Parathyroid adenoma (tissue), 2 donors: Measurements from ENCODE around the gene RBBP5.

Experiments
- H2AFZ ChIP-seq: fragments of 300-600 bp; sonication (generic); one replicate; pipeline ENCODE4 v1.7.0; 2017; ENCODE audit warnings: antibody characterized with exemption, mild to moderate bottlenecking
- H3K27ac ChIP-seq: fragments of 300-600 bp; sonication (generic); one replicate; pipeline ENCODE4 v1.7.0; 2017
- H3K27me3 ChIP-seq: fragments of 300-600 bp; sonication (generic); one replicate; pipeline ENCODE4 v1.7.0; 2017; ENCODE audit warnings: low read length; ENCODE audit not compliant: control insufficient read depth, insufficient read depth
- H3K36me3 ChIP-seq: fragments of 300-600 bp; sonication (generic); one replicate; pipeline ENCODE4 v1.7.0; 2017; ENCODE audit warnings: low read length; ENCODE audit not compliant: control insufficient read depth, insufficient read depth
- H3K4me1 ChIP-seq: fragments of 300-600 bp; sonication (generic); one replicate; pipeline ENCODE4 v1.7.0; 2017; ENCODE audit warnings: control low read depth
- H3K4me2 ChIP-seq: fragments of 300-600 bp; sonication (generic); one replicate; pipeline ENCODE4 v1.7.0; 2017; ENCODE audit warnings: low read length
- H3K4me3 ChIP-seq: fragments of 300-600 bp; sonication (generic); one replicate; pipeline ENCODE4 v1.7.0; 2017; ENCODE audit warnings: low read depth, low read length
- H3K79me2 ChIP-seq: fragments of 300-600 bp; sonication (generic); one replicate; pipeline ENCODE4 v1.7.0; 2017; ENCODE audit warnings: control low read depth
- H3K9ac ChIP-seq: fragments of 300-600 bp; sonication (generic); one replicate; pipeline ENCODE4 v1.7.0; 2017; ENCODE audit warnings: mild to moderate bottlenecking
- H3K9me3 ChIP-seq: fragments of 300-600 bp; sonication (generic); one replicate; pipeline ENCODE4 v1.7.0; 2017; ENCODE audit warnings: low read length; ENCODE audit not compliant: control insufficient read depth
- TF ChIP-seq, protein P1 (sequence below): fragments of 300-600 bp; sonication (generic); IDR thresholded peaks from one replicate; pipeline ENCODE4 v1.7.0; 2017; ENCODE audit warnings: antibody characterized with exemption, mild to moderate bottlenecking
- donor health status: primary hyperparathyroidism.

RBBP5 gene

GRCh38 chr1:205144046-205144720 is 22.4 kb upstream of the RBBP5 start:
- no peak overlapping the region for H3K4me2 ChIP-seq
- H3K4me1 ChIP-seq = no peaks in the 10 kb centered on the region
- H3K27me3 ChIP-seq = no peaks in the 10 kb centered on the region
- no peak overlapping the region for H3K27ac ChIP-seq
- H3K9ac ChIP-seq = no peak overlapping the region
- H3K4me3 ChIP-seq = no peak overlapping the region
- H3K9me3 ChIP-seq = no peaks in the 10 kb centered on the region
- TF ChIP-seq, protein P1, sequence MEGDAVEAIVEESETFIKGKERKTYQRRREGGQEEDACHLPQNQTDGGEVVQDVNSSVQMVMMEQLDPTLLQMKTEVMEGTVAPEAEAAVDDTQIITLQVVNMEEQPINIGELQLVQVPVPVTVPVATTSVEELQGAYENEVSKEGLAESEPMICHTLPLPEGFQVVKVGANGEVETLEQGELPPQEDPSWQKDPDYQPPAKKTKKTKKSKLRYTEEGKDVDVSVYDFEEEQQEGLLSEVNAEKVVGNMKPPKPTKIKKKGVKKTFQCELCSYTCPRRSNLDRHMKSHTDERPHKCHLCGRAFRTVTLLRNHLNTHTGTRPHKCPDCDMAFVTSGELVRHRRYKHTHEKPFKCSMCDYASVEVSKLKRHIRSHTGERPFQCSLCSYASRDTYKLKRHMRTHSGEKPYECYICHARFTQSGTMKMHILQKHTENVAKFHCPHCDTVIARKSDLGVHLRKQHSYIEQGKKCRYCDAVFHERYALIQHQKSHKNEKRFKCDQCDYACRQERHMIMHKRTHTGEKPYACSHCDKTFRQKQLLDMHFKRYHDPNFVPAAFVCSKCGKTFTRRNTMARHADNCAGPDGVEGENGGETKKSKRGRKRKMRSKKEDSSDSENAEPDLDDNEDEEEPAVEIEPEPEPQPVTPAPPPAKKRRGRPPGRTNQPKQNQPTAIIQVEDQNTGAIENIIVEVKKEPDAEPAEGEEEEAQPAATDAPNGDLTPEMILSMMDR = no peak
- H3K79me2 ChIP-seq = no peaks in the 10 kb centered on the region
- no peaks in the 10 kb centered on the region for H3K36me3 ChIP-seq
- H2AFZ ChIP-seq = no peak overlapping the region

DNA sequence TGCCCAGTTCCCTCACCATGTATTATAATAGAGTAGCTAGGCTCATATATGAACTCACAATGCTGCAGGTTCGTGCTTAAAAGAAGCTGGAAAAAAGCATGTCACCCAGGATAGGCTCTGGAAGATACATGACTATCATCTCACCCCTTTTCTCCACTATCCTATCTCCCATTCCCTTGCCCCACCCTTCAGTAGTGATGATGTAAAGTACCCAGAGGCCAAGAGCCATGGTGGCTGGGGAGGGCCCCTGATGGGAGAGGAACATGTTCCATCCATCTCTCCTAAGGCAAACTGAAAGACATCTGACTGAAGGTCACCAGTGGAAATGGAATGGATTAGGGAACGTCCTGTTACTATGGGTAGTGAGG is 20.3 kb upstream of the RBBP5 start:
- H3K9me3 ChIP-seq = no peaks in the 10 kb centered on the region
- H3K4me3 ChIP-seq = peak overlapping the region; percentile 33
- H3K27ac ChIP-seq = peak overlapping the region; percentile 29
- TF ChIP-seq, protein P1 = no peak
- H2AFZ ChIP-seq = peak overlapping the region; percentile 61
- H3K36me3 ChIP-seq = no peaks in the 10 kb centered on the region
- no peaks in the 10 kb centered on the region for H3K27me3 ChIP-seq
- H3K79me2 ChIP-seq = no peaks in the 10 kb centered on the region
- H3K4me2 ChIP-seq = peak overlapping the region; percentile 21
- no peak overlapping the region for H3K9ac ChIP-seq
- H3K4me1 ChIP-seq = no peaks in the 10 kb centered on the region

- peak overlapping the region; percentile 33 for H3K4me3 ChIP-seq
- H3K4me2 ChIP-seq = peak overlapping the region; percentile 34
- H3K27me3 ChIP-seq = no peaks in the 10 kb centered on the region
- peak overlapping the region; percentile 61 for H2AFZ ChIP-seq
- peak overlapping the region; percentile 29 for H3K27ac ChIP-seq
- no peak overlapping the region for H3K9ac ChIP-seq
- TF ChIP-seq, protein P1 = peak; percentile 64
- H3K4me1 ChIP-seq = no peaks in the 10 kb centered on the region
- no peaks in the 10 kb centered on the region for H3K9me3 ChIP-seq
- H3K36me3 ChIP-seq = no peaks in the 10 kb centered on the region
- H3K79me2 ChIP-seq = no peaks in the 10 kb centered on the region
Observed at GRCh38 chr1:205141236-205142101, 19.7 kb upstream of the RBBP5 start.

DNA sequence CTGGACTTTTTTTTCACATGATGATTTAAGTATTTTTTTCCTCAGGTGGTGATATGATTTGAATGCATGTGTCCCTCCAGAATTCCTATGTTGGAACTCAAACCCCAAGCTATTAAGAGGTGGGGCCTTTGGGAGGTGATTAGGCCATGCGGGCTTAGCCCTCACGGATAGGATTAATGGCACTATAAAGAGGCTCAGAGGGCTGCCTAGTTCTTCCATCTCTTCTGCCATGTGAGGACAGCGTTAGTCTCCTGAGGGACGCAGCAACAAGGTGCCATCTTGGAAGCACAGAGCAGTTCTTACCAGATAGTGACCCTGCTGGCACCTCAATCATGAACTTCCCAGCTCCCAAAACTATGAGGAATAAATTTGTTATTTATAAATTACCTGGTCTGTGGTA is 18.3 kb upstream of the RBBP5 start:
- Histone ChIP-seq H3K4me3 (no peak overlapping the region), H3K36me3 (no peaks in the 10 kb centered on the region), H3K9me3 (no peaks in the 10 kb centered on the region), H2AFZ (no peak overlapping the region), H3K79me2 (no peaks in the 10 kb centered on the region), H3K4me1 (no peaks in the 10 kb centered on the region), H3K9ac (no peak overlapping the region), H3K4me2 (no peak overlapping the region), H3K27ac (no peak overlapping the region), H3K27me3 (no peaks in the 10 kb centered on the region)
- TF ChIP-seq, protein P1 = no peak
